ENCODE measurements around the gene DHODH. TPM values are rescaled to one million over a fixed set of nuclear protein-coding genes. Genes with fewer than 3 reads are reported as not detected.

DHODH gene
- total and polyA plus RNA-seq, 2 donors (not counting 3 experiments of a cell fraction or from before 2014, with no cell fraction given): 5.8 to 9.2 TPM

DNA sequence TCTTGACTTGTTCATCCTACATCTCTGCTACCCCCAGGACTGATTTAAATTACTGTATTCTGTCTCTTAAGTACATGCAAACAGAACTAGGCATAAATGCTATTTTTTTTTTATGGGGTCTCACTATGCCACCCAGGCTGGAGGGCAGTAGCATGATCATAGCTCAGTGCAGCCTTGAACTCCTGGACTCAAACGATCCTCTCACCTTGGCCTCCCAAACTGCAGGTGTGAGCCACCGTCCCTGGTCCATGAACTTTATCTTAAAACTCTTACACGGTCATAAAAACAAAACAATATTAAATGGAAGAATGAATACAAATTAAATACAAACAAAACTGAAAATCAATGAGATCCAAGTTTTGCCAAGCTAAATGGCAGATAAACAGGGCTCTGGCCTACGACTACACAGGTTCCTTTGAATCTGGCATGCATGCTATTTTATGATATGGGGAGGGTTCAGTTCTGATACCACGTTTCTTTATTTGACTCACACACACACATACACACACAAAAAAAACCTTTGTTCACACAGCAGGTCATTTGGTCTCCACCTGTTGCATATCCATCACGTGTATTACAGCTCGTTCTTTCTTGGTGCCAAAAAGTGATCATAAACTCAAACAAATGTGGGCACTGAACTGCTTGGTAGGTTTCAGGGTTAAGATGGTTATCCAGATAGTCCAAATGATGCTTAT lies 7.2 kb upstream of the DHODH start:
- Histone ChIP-seq H3K4me3 (replicated peaks in 1 of 3; ENCODE audit: insufficient read depth in 1 of 3, low read depth in 1 of 3, low read length in 3 of 3) (no peak overlapping the region), H3K9me3 (replicated peaks; ENCODE audit: control insufficient read depth, insufficient read depth, low read length) (no peaks in the 10 kb centered on the region), H3K79me2 (ENCODE audit: control insufficient read depth, insufficient read depth, low read length) (no peaks in the 10 kb centered on the region), H3K9ac (replicated peaks; ENCODE audit: extremely low read depth, insufficient read depth, low read length) (no peak overlapping the region), H4K20me1 (replicated peaks; ENCODE audit: control insufficient read depth, extremely low read depth, insufficient read depth, low read length) (no peaks in the 10 kb centered on the region), H2AFZ (ENCODE audit: low read depth, low read length) (no peak overlapping the region), H3K27ac (ENCODE audit: insufficient read depth, low read depth, low read length) (no peak overlapping the region), H3K36me3 (ENCODE audit: control insufficient read depth in 2 of 2, extremely low read depth in 1 of 2, insufficient read depth in 2 of 2, low read length in 2 of 2) (no peaks in the 10 kb centered on the region), H3K4me2 (ENCODE audit: insufficient read depth, low read length) (no peak overlapping the region), H3K9me1 (replicated peaks; ENCODE audit: control insufficient read depth, extremely low read depth, insufficient read depth, low read length) (no peaks in the 10 kb centered on the region), H3K27me3 (ENCODE audit: control insufficient read depth in 2 of 2, insufficient read depth in 2 of 2, low read length in 2 of 2) (peaks cover 2 to 3% of the 10 kb centered on the region in 2 experiments), H3K4me1 (ENCODE audit: control insufficient read depth, extremely low read depth, insufficient read depth, low read length) (no peaks in the 10 kb centered on the region)
- intact Hi-C loops (cut with micrococcal nuclease): no loop called here
- DNase-seq (ENCODE audit: low read depth, low spot score) (no peak), FAIRE-seq (no peak)
- ChIA-PET CTCF (no interaction called here), POLR2A (no interaction called here)
- dilution Hi-C loops (cut with MboI; ENCODE audit: extremely low pct_ligation_motif_present, low sequenced_read_pairs): no loop called here
- TF ChIP-seq, protein P1, sequence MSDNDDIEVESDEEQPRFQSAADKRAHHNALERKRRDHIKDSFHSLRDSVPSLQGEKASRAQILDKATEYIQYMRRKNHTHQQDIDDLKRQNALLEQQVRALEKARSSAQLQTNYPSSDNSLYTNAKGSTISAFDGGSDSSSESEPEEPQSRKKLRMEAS (IDR thresholded peaks at IDR 0.05; ENCODE audit: insufficient read depth, insufficient read length): no peak
- TF ChIP-seq JUN (IDR thresholded peaks at IDR 0.05; ENCODE audit: borderline replicate concordance, insufficient read depth, insufficient read length, low read depth): no peak
- no peak for TF ChIP-seq FOS (IDR thresholded peaks at IDR 0.05; ENCODE audit: borderline replicate concordance, insufficient read depth, low read length)
- TF ChIP-seq GATA2 (IDR thresholded peaks at IDR 0.05; ENCODE audit: insufficient read depth, insufficient read length, low read depth, low read length): no peak
- no peak for TF ChIP-seq POLR2AphosphoS5 (IDR thresholded peaks at IDR 0.05; ENCODE audit: insufficient read depth, low read depth, low read length)
- TF ChIP-seq, protein P2, sequence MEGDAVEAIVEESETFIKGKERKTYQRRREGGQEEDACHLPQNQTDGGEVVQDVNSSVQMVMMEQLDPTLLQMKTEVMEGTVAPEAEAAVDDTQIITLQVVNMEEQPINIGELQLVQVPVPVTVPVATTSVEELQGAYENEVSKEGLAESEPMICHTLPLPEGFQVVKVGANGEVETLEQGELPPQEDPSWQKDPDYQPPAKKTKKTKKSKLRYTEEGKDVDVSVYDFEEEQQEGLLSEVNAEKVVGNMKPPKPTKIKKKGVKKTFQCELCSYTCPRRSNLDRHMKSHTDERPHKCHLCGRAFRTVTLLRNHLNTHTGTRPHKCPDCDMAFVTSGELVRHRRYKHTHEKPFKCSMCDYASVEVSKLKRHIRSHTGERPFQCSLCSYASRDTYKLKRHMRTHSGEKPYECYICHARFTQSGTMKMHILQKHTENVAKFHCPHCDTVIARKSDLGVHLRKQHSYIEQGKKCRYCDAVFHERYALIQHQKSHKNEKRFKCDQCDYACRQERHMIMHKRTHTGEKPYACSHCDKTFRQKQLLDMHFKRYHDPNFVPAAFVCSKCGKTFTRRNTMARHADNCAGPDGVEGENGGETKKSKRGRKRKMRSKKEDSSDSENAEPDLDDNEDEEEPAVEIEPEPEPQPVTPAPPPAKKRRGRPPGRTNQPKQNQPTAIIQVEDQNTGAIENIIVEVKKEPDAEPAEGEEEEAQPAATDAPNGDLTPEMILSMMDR (IDR thresholded peaks at IDR 0.05; ENCODE audit: extremely low read depth in 1 of 2, insufficient read depth in 1 of 2, low read depth in 1 of 2, low read length in 2 of 2): no peak
- no peak for TF ChIP-seq MYC (IDR thresholded peaks at IDR 0.05; ENCODE audit: low read depth, low read length)
- no peak for TF ChIP-seq EZH2 (IDR thresholded peaks at IDR 0.05; ENCODE audit: borderline replicate concordance, low read depth, low read length, severe bottlenecking)
- TF ChIP-seq POLR2A (IDR thresholded peaks at IDR 0.05; ENCODE audit: low read depth, low read length): no peak
- no TSS peak for BruUV-seq (replicated peaks)
